GM18907 (cell line): ENCODE data around the gene APBB2.
A peak's percentile ranks its signal among the peaks of the same experiment; 100 is the strongest.

Experiments
- ATAC-seq: cut with Tn5 transposase; IDR thresholded peaks from one replicate; pipeline ENCODE4 v1.9.1; 2021; ENCODE audit warnings: mild to moderate bottlenecking, moderate library complexity; ENCODE audit not compliant: unreplicated experiment

The APBB2 gene

GRCh38 chr4:41196633-41197332, 17.6 kb downstream of the APBB2 start:
- ATAC-seq = no peak

GRCh38 chr4:41192136-41192535, 22.2 kb downstream of the APBB2 start:
- ATAC-seq = no peak

- peak; percentile 25 for ATAC-seq
These were observed 24.7 kb downstream of the APBB2 start for GRCh38 chr4:41189666-41190065.

GRCh38 chr4:41189076-41189475, 25.3 kb downstream of the APBB2 start:
- ATAC-seq = peak; percentile 61

GRCh38 chr4:41185614-41186592, 28.4 kb downstream of the APBB2 start:
- ATAC-seq = no peak

- no peak for ATAC-seq
These were observed 30.3 kb downstream of the APBB2 start for GRCh38 chr4:41184009-41184408.

GRCh38 chr4:41183021-41183553, 31.3 kb downstream of the APBB2 start:
- no peak for ATAC-seq

GRCh38 chr4:41181037-41181436, 33.3 kb downstream of the APBB2 start:
- ATAC-seq = no peak

GRCh38 chr4:41179498-41180195, 34.7 kb downstream of the APBB2 start:
- no peak for ATAC-seq

- ATAC-seq = no peak
These were observed 35.7 kb downstream of the APBB2 start for GRCh38 chr4:41178372-41179370.

- ATAC-seq = peak; percentile 67
These were observed 37.3 kb downstream of the APBB2 start for GRCh38 chr4:41177016-41177415.

GRCh38 chr4:41176340-41176739, 38.0 kb downstream of the APBB2 start:
- ATAC-seq = no peak

GRCh38 chr4:41175794-41176193, 38.5 kb downstream of the APBB2 start:
- no peak for ATAC-seq

- ATAC-seq = no peak
These were observed 39.9 kb downstream of the APBB2 start for GRCh38 chr4:41174444-41174843.

- ATAC-seq = no peak
These were observed 41.6 kb downstream of the APBB2 start for GRCh38 chr4:41172786-41173185.

GRCh38 chr4:41169256-41169800, 45.0 kb downstream of the APBB2 start:
- no peak for ATAC-seq

- ATAC-seq = peak; percentile 69
These were observed 47.2 kb downstream of the APBB2 start for GRCh38 chr4:41167191-41167590.

- no peak for ATAC-seq
These were observed 49.9 kb downstream of the APBB2 start for GRCh38 chr4:41164405-41164804.

GRCh38 chr4:41161355-41161754, 53.0 kb downstream of the APBB2 start:
- no peak for ATAC-seq

GRCh38 chr4:41160856-41161255, 53.5 kb downstream of the APBB2 start:
- ATAC-seq = no peak
